Right ventricle myocardium inferior (tissue), 1 donor: ENCODE data around the gene SDK1. TPM values are rescaled to one million over a fixed set of nuclear protein-coding genes. Genes with fewer than 3 reads are reported as not detected.

ENCODE experiments used
- ATAC-seq: fragments of 200-7000 bp; cut with Tn5 transposase; one replicate; pipeline ENCODE4 v1.9.1; 2020; ENCODE audit warnings: mild to moderate bottlenecking, moderate library complexity
- DNase-seq: peaks from one replicate; pipeline ENCODE4 v3.0.0; 2021; ENCODE audit errors: missing footprints
- intact Hi-C: fragments of 100-400 bp; cut with DNase I; formaldehyde crosslinking; loops from one replicate; pipeline ENCODE4 v1.11.0; 2022
- total RNA-seq: library from RNA; stranded (reverse); fragmentation: NEBNext Ultra II Directional; extraction: Animal tissue kit (Norgen Biotek cat#: 25700); gene quantifications from one replicate; pipeline ENCODE4 v1.2.1, GENCODE V29; 2021
- donor health status: DM: no; HTN: yes; CAD: no; lungs with severe emphysema.

Gene SDK1
- total RNA-seq, 1 donor from 2014 or later = 2.3 TPM

- ATAC-seq (no peak), DNase-seq (peak; percentile 44)
- intact Hi-C loops = no loop called here
These were observed 858.1 kb downstream of the SDK1 start for GRCh38 chr7:4159154-4159501.

GRCh38 chr7:4159761-4160554 lies 858.9 kb downstream of the SDK1 start:
- no peak for DNase-seq
- ATAC-seq = no peak
- intact Hi-C loops = no loop called here

GRCh38 chr7:4162884-4163564 lies 862.0 kb downstream of the SDK1 start:
- intact Hi-C loops = no loop called here
- DNase-seq (peak; percentile 67), ATAC-seq (peak; percentile 81)

GRCh38 chr7:4163565-4164203 lies 862.6 kb downstream of the SDK1 start:
- ATAC-seq (no peak), DNase-seq (peak; percentile 57)
- intact Hi-C loops = no loop called here

- ATAC-seq (no peak), DNase-seq (peak; percentile 9)
- intact Hi-C loops = no loop called here
These were observed 863.5 kb downstream of the SDK1 start for GRCh38 chr7:4164556-4164955.

GRCh38 chr7:4166340-4166739 lies 865.3 kb downstream of the SDK1 start:
- DNase-seq (no peak), ATAC-seq (no peak)
- intact Hi-C loops = no loop called here

GRCh38 chr7:4166807-4167206 lies 865.8 kb downstream of the SDK1 start:
- intact Hi-C loops = no loop called here
- ATAC-seq (no peak), DNase-seq (peak; percentile 46)

GRCh38 chr7:4167385-4167910 lies 866.4 kb downstream of the SDK1 start:
- ATAC-seq = no peak
- intact Hi-C loops = no loop called here

GRCh38 chr7:4168041-4168440 lies 867.0 kb downstream of the SDK1 start:
- ATAC-seq (no peak), DNase-seq (peak; percentile 5)
- intact Hi-C loops = no loop called here

More at GRCh38 chr7:4167385-4167910, 866.4 kb downstream of the SDK1 start:
- DNase-seq = peak; percentile 55

GRCh38 chr7:4168541-4168940 lies 867.5 kb downstream of the SDK1 start:
- DNase-seq (peak; percentile 48), ATAC-seq (no peak)
- intact Hi-C loops = no loop called here

- DNase-seq (peak; percentile 27), ATAC-seq (no peak)
- intact Hi-C loops = no loop called here
These were observed 868.4 kb downstream of the SDK1 start for GRCh38 chr7:4169455-4169854.

- peak; percentile 37 for DNase-seq
- ATAC-seq = no peak
- intact Hi-C loops = no loop called here
These were observed 870.1 kb downstream of the SDK1 start for GRCh38 chr7:4170997-4171786.

- ATAC-seq = no peak
- intact Hi-C loops = no loop called here
- DNase-seq = peak; percentile 63
These were observed 871.8 kb downstream of the SDK1 start for GRCh38 chr7:4172883-4173282.

- DNase-seq = no peak
- no peak for ATAC-seq
- intact Hi-C loops = no loop called here
These were observed 872.6 kb downstream of the SDK1 start for GRCh38 chr7:4173615-4174014.

GRCh38 chr7:4174016-4174415 lies 873.0 kb downstream of the SDK1 start:
- ATAC-seq (no peak), DNase-seq (no peak)
- intact Hi-C loops = no loop called here

GRCh38 chr7:4174451-4174850 lies 873.4 kb downstream of the SDK1 start:
- ATAC-seq (no peak), DNase-seq (peak; percentile 43)
- intact Hi-C loops = no loop called here

- ATAC-seq = no peak
- intact Hi-C loops = no loop called here
- DNase-seq = peak; percentile 59
These were observed 873.8 kb downstream of the SDK1 start for GRCh38 chr7:4174884-4175283.

GRCh38 chr7:4175346-4175973 lies 874.4 kb downstream of the SDK1 start:
- DNase-seq (peak; percentile 59), ATAC-seq (no peak)

More at GRCh38 chr7:4175346-4175973, 874.4 kb downstream of the SDK1 start:
- intact Hi-C loops = no loop called here
